DMS 273 (cell line): ENCODE results near the gene C4A.
"Not testable (repeated sequence)": the region's sequence is repeated elsewhere in the genome, so short reads cannot be mapped to it uniquely, and the experiment has no call there.

Experiments used
- DNase-seq: peaks from one replicate; lab custom pipeline; 2025; ENCODE audit not compliant: unreplicated experiment; lab: John Stamatoyannopoulos, UW

C4A gene

DNA sequence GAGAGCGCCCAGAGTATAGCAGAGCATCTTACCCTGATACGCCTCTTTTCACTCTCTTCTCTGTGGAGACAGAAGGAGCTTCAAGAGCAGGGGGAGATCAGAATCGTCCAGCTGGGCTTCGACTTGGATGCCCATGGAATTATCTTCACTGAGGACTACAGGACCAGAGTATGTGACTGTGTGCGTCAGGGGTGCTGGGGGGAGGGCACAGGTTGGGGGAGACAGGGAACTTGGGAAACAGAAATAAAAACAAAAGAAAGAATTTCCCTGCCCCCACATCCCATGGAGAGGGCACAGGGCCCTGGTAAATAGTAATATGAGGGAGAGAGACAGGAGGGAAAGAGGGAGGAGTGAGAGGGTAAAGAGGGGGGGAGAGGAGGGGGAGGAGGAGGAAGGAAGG lies 3.0 kb upstream of the C4A start:
- no peak for DNase-seq

DNA sequence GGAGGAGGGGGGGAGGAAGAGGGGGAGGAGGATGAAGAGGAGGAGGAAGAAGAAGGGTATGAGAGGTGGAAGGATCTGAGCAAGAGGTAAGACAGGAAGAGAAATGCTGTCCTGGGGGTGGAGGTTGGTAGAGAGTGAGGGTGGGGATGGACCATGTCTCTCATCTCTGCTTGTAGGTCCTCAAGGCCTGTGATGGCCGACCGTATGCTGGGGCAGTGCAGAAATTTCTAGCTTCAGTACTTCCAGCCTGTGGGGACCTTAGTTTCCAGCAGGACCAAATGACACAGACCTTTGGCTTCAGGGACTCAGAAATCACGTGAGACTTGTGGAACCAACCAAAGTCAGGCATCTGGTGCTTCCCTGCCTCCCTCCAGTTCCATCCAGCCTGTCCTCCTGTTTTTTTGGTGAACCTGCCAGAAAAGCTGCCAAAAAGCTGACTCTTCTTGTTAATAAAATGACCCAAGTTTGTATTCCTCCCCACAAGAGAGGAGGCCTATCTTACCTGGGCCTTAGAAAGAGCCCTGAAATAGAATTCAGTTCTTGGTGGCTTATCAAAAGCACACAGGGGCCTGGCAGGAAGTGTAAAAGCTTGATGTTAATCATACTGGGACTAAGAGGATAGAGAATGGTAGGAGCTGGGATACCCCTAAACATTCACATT lies 2.5 kb upstream of the C4A start:
- DNase-seq, result no peak

DNA sequence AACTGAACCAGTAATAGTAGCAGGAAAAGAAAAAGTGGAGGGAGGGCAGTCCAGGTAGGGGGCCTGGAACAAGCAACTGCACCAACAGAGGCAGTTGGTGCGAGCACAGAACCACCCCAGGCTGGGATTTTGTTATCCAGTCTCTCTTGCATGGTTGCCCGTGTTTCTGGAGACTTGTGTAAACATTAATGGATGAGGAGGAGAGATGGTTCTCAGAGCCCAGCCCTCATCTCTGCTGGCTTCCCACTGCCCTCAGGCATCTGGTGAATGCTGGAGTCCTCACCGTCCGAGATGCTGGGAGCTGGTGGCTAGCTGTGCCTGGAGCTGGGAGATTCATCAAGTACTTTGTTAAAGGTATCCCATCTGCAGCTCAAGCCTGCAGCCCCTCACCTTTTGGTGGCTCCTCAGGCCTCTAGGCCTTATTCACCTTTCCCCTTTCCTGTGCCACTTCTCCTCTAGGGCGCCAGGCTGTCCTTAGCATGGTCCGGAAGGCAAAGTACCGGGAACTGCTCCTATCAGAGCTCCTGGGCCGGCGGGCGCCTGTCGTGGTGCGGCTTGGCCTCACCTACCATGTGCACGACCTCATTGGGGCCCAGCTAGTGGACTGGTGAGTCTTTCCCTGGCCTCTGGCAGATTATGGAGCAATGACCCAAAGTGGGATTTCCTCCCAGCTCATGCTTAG lies 1.5 kb upstream of the C4A start:
- not testable (repeated sequence) for DNase-seq

DNA sequence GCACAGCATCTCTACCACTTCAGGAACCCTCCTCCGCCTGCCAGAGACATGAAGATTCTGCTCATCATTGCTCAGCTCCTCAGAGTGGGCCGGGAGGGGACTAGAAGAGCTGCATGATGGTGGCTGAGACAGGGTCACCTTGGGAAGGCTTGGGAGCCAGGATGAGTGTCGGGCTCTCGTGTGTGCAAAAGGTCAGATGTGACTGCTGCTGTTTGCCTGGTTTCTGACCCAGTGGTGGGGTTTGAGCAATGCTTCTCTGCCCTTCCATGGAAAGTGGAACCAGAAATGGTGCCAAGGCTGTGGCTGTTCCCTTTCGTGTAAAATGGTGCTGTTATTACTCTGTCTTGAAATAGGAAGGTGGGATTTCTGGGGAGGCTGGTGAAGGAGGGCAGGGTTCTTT lies 859 bp upstream of the C4A start:
- DNase-seq, result not testable (repeated sequence)

DNA sequence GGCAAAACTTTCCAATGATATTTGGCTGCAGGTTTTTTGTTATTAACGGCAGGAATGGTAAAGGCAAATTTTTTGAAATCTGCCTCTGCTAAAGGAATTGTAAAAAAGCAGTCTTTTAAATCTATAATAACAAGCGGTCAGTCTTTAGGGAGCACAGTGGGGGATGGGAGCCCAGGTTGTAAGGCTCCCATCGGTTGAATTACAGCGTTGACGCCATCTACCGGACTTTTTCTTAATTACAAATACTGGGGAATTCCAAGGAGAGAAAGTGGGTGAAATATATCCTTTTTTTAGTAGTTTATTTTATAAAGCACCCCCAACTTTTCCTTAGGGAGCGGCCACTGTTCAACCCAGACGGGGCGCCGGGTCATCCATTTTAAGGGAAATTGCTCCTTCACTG lies 7.5 kb downstream of the C4A start:
- not testable (repeated sequence) for DNase-seq

GRCh38 chr6:31994421-31994820 lies 12.6 kb downstream of the C4A start:
- not testable (repeated sequence) for DNase-seq

GRCh38 chr6:31996385-31996784 lies 14.5 kb downstream of the C4A start:
- DNase-seq, result not testable (repeated sequence)

GRCh38 chr6:32002546-32003268 lies 20.9 kb downstream of the C4A start:
- DNase-seq, result not testable (repeated sequence)

DNA sequence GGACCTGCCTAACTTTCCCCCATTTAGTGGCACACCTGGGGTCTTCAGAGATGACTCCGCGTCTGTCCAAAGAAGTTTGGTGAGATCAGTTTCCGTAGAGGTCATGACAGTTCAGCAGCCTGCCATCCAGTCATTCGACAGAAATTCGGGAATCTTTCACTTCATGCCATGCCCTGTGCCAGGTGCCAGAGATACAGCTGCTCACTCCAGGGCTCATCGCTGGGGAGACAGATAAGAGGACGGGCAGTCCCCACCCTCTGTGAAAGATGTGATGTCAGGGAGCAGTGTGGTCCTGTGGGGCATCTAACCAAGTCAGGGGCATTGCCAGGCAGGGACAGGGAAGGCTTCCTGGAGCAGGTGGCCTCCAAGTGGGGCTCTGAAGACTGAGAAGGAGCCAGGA lies 21.4 kb downstream of the C4A start:
- DNase-seq, result not testable (repeated sequence)

- DNase-seq, result not testable (repeated sequence)
These were observed 22.5 kb downstream of the C4A start for GRCh38 chr6:32004393-32004792.

DNA sequence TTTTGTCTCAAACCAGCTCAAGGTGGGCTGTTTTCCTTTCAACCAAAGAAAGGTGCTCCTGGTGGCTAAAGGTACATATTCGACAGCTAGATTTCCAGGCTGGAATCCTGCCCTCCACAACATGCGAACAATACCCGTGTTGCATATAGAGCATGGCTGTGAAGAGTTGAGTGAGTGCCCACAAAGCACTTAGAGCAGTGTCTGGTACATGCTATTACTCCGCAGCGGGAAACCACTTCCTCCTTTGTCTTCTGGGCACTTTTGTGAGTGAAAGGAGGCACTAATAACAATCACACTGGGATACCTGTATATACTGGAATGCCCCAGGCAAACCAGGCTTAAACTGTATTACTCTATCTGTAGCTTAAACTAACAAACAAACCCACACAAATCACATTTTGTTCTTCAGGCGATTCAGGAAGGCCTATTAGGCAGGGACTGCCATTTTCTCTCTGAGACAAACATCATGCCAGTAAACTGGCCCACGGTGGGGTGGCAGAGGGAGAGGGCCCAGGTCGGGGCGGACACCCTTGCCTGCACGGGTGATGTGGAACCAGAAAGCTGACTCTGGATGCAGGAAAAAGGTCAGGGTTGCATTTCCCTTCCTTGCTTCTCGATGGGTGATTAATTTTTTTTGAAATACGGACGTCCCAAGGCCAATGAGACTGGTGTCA lies 23.1 kb downstream of the C4A start:
- not testable (repeated sequence) for DNase-seq

DNA sequence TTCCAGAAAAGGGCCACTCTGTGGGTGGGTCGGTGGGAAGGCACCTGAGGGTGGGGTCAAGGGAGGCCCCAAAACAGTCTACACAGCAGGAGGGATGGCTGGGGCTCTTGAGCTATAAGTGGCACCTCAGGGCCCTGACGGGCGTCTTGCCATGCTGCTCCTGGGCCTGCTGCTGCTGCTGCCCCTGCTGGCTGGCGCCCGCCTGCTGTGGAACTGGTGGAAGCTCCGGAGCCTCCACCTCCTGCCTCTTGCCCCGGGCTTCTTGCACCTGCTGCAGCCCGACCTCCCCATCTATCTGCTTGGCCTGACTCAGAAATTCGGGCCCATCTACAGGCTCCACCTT lies 23.7 kb downstream of the C4A start:
- not testable (repeated sequence) for DNase-seq

GRCh38 chr6:32005991-32006529 lies 24.2 kb downstream of the C4A start:
- not testable (repeated sequence) for DNase-seq

GRCh38 chr6:32007086-32007485 lies 25.2 kb downstream of the C4A start:
- not testable (repeated sequence) for DNase-seq

- DNase-seq, result not testable (repeated sequence)
These were observed 26.2 kb downstream of the C4A start for GRCh38 chr6:32008037-32008436.

GRCh38 chr6:32008616-32009015 lies 26.8 kb downstream of the C4A start:
- DNase-seq, result not testable (repeated sequence)

DNA sequence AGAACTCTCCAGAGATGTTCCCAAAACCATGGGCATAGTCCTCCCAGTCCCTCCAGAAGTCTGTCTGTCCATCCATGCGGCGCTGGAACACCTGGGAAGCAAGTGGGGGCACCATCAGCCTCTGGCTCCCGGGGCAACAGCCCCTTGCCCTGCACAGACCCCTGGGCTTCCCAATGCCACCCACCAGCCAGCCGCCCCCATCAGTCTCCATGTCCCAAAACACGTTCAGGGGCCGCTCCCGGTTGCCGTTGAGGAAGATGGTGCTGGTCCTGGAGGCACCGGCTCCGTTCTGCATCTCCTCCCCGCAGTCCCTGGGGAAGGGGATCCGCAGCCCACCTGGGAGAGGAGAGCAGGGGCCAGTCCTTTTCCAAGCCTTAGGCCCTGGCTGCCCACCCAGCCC lies 27.7 kb downstream of the C4A start:
- DNase-seq, result not testable (repeated sequence)

DNA sequence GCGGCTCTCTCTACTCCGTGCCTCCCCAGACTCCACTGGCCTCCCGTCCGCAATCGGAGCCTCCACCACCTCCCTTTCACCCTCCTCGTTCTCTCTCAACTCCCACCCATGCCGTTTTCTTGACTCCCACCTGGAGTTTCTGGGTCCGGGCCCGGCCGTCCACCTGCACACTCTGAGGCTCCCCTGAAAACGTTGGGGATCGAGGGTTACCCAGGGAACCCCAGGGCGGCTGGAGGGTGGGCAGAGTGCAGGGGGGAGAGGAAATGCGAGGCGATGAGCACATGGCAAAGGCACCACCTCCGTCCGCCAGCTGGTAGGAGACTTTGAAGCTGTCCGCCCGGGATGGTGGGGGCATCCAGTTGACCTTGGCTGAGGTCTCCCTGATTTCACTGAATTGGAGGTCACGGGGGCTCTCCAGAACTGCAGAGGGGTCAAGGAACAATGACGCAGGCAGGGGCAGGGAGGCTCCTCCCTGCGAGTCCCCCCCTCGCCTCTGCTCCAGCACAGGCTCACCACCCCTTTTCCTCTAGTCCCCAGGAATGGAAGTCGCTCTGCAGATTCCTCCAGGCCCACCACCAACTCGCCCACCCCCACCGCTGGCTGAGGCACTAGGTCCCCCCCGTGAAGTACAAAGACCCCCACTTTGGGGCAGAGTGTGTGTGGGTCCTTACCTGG lies 29.1 kb downstream of the C4A start:
- DNase-seq, result not testable (repeated sequence)

DNA sequence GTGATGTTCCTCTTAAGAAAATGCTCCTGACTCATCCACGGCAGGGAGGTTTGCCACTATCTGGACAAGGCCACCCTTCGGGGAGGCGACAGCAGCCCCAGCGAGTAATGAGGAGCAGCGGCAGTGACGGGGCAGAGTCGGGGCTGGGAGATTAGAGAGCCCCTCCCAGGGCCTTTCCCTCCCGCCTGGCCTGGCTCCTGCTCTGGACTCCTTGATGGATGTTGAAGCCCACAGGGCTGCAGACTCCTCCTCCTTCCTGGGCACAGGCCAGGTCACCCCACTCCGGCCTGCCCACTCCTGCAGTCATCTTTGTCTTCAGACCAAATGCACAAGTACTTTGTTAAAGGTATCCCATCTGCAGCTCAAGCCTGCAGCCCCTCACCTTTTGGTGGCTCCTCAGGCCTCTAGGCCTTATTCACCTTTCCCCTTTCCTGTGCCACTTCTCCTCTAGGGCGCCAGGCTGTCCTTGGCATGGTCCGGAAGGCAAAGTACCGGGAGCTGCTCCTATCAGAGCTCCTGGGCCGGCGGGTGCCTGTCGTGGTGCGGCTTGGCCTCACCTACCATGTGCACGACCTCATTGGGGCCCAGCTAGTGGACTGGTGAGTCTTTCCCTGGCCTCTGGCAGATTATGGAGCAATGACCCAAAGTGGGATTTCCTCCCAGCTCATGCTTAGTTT lies 31.2 kb downstream of the C4A start:
- not testable (repeated sequence) for DNase-seq

DNA sequence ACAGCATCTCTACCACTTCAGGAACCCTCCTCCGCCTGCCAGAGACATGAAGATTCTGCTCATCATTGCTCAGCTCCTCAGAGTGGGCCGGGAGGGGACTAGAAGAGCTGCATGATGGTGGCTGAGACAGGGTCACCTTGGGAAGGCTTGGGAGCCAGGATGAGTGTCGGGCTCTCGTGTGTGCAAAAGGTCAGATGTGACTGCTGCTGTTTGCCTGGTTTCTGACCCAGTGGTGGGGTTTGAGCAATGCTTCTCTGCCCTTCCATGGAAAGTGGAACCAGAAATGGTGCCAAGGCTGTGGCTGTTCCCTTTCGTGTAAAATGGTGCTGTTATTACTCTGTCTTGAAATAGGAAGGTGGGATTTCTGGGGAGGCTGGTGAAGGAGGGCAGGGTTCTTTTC lies 31.9 kb downstream of the C4A start:
- not testable (repeated sequence) for DNase-seq
